HL-60 (cell line): ENCODE results near the gene DLG5.

Source experiments
- DNase-seq, 2 experiments: peaks; one replicate each; pipeline ENCODE4 v3.0.0-alpha.2; 2010 to 2020; ENCODE audit warnings: low read depth in 1 of 2, low spot score in 1 of 2
- H3K27ac ChIP-seq: fragments of 250-450 bp; sonication (Bioruptor Pico); replicated peaks from 2 replicates; pipeline ENCODE4 v1.5.1; 2020; ENCODE audit warnings: mild to moderate bottlenecking, moderate library complexity
- H3K27me3 ChIP-seq: fragments of 250-450 bp; sonication (Bioruptor Pico); 2 replicates; pipeline ENCODE4 v1.5.1; 2021; ENCODE audit warnings: mild to moderate bottlenecking, moderate library complexity; ENCODE audit not compliant: insufficient read depth, poor library complexity, severe bottlenecking
- H3K4me3 ChIP-seq: replicated peaks from 2 replicates; pipeline ENCODE4 v1.5.1; 2011; ENCODE audit warnings: mild to moderate bottlenecking, control low read depth, low read length; ENCODE audit not compliant: insufficient read depth
- GABPA ChIP-seq: IDR thresholded peaks from 2 replicates; pipeline ENCODE4 v1.6.1; 2012; ENCODE audit warnings: low read depth
- POLR2AphosphoS5 ChIP-seq: IDR thresholded peaks from 2 replicates; pipeline ENCODE4 v1.6.1; 2012; ENCODE audit warnings: low read depth
- SPI1 ChIP-seq: IDR thresholded peaks from 2 replicates; pipeline ENCODE4 v1.6.1; 2012; ENCODE audit warnings: low read depth, mild to moderate bottlenecking, borderline replicate concordance
- TF ChIP-seq, protein P1 (sequence below): IDR thresholded peaks from one replicate; pipeline ENCODE4 v1.5.1; 2011; ENCODE audit warnings: low read length, control low read depth, inconsistent platforms; ENCODE audit not compliant: insufficient read depth
- TF ChIP-seq, protein P2 (sequence below): IDR thresholded peaks from 2 replicates; pipeline ENCODE4 v1.6.1; 2012; ENCODE audit warnings: low read depth; ENCODE audit not compliant: insufficient replicate concordance

DLG5 gene

DNA sequence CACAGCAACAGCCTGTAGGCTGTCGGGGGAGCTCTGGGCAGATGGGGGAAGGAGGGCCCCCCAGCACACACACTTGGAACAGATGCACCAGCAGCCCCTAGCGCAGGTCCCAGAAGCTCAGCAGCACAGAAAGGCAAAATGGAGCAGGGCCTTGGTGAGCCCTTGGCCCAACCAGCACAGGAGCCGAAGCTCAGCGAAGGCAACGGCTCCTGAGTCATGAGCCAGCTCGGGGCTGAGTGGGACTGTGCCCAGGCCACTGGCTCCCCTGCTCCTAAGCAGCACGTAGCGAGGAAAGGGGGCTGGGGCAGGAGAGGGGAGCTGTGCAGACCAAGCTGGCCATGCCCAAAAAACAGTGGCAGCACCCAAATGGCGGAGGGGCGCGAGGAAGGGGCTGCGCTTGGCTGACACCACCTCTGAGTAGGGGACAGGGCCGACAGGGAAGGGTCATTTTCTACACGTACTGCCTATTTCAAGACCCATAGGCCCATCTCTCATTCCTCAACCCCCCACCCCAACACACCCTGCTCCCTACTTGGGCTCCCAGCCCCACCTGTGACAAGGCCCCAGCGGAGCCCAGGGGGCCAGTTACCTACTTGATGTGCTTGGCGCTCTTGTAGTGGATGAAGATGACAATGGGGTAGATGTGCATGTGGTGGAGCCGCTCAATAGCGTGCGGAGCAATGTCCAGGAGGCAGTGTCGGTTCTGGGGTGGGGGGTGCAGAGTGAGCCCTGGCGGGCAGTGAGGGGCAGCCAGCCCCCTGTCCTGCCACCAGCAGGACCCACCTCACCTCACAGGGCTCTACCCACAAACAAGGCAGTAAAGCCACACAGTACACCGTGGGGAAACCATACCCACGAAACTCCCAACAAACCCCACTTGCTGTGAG, 132.1 kb downstream of the DLG5 start:
- Histone ChIP-seq H3K4me3 (no peak overlapping the region), H3K27ac (no peak overlapping the region), H3K27me3 (no peaks in the 10 kb centered on the region)
- DNase-seq: no peak
- TF ChIP-seq GABPA: no peak
- TF ChIP-seq, protein P1, sequence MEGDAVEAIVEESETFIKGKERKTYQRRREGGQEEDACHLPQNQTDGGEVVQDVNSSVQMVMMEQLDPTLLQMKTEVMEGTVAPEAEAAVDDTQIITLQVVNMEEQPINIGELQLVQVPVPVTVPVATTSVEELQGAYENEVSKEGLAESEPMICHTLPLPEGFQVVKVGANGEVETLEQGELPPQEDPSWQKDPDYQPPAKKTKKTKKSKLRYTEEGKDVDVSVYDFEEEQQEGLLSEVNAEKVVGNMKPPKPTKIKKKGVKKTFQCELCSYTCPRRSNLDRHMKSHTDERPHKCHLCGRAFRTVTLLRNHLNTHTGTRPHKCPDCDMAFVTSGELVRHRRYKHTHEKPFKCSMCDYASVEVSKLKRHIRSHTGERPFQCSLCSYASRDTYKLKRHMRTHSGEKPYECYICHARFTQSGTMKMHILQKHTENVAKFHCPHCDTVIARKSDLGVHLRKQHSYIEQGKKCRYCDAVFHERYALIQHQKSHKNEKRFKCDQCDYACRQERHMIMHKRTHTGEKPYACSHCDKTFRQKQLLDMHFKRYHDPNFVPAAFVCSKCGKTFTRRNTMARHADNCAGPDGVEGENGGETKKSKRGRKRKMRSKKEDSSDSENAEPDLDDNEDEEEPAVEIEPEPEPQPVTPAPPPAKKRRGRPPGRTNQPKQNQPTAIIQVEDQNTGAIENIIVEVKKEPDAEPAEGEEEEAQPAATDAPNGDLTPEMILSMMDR: no peak
- no peak for TF ChIP-seq SPI1
- TF ChIP-seq POLR2AphosphoS5: no peak
- TF ChIP-seq, protein P2, sequence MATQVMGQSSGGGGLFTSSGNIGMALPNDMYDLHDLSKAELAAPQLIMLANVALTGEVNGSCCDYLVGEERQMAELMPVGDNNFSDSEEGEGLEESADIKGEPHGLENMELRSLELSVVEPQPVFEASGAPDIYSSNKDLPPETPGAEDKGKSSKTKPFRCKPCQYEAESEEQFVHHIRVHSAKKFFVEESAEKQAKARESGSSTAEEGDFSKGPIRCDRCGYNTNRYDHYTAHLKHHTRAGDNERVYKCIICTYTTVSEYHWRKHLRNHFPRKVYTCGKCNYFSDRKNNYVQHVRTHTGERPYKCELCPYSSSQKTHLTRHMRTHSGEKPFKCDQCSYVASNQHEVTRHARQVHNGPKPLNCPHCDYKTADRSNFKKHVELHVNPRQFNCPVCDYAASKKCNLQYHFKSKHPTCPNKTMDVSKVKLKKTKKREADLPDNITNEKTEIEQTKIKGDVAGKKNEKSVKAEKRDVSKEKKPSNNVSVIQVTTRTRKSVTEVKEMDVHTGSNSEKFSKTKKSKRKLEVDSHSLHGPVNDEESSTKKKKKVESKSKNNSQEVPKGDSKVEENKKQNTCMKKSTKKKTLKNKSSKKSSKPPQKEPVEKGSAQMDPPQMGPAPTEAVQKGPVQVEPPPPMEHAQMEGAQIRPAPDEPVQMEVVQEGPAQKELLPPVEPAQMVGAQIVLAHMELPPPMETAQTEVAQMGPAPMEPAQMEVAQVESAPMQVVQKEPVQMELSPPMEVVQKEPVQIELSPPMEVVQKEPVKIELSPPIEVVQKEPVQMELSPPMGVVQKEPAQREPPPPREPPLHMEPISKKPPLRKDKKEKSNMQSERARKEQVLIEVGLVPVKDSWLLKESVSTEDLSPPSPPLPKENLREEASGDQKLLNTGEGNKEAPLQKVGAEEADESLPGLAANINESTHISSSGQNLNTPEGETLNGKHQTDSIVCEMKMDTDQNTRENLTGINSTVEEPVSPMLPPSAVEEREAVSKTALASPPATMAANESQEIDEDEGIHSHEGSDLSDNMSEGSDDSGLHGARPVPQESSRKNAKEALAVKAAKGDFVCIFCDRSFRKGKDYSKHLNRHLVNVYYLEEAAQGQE: no peak

DNA sequence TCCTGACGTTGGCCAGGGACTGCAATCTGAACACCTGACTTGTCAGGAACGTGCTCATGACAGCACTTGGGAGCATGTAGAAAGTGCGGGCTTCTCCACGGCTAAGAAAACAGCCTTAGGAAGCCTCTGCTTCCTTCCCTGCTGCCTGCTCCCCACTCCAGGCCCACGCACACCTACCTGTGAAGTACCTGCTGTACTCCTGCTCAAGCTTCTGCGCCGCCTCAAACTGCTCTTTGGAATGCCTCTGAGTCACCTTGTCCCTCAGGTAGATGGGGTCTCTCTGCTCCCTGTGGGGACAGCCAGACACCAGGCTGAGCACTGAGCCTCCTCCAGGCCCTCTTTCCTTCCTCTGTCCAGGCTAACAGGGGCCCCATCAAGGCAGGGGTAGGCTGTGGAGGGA, 132.7 kb downstream of the DLG5 start:
- no peak overlapping the region for H3K27ac ChIP-seq
- DNase-seq: no peak
- TF ChIP-seq GABPA (no peak), POLR2AphosphoS5 (no peak)
- TF ChIP-seq, protein P2: no peak
- no peaks in the 10 kb centered on the region for H3K27me3 ChIP-seq
- no peak overlapping the region for H3K4me3 ChIP-seq

DNA sequence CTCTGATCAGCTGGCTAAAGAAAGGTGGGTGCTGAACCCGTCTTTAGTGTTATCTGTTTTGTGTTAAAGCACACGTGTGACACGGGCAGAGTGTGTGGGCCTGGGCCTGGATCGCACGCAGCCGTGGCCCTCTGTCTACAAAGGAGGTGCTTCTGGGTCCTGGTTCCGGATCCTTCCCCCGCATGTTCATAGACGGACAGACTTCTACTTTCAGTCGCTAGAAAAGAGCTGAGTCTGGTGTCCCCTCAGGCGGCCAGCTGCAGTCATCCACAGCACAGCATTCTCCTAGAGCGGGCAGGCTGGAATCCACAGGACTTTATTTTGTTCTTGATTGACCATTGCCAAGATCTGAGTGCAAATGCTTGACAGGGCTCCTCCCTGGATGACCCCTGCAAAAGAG, 134.4 kb downstream of the DLG5 start:
- Histone ChIP-seq H3K4me3 (no peak overlapping the region), H3K27ac (no peak overlapping the region), H3K27me3 (no peaks in the 10 kb centered on the region)
- no peak for DNase-seq
- TF ChIP-seq SPI1: no peak
- no peak for TF ChIP-seq POLR2AphosphoS5
- TF ChIP-seq, protein P1: no peak
- TF ChIP-seq, protein P2: no peak
- TF ChIP-seq GABPA: no peak
